ENCODE measurements around the gene CYSTM1. TPM values are rescaled to one million over a fixed set of nuclear protein-coding genes. Genes with fewer than 3 reads are reported as not detected.

The CYSTM1 gene
- total RNA-seq, 1 donor from 2014 or later, result 8.8 TPM

GRCh38 chr5:140259500-140259899 is 84.5 kb downstream of the CYSTM1 start:
- DNase-seq, result no peak

- no peak for DNase-seq
These were observed 85.2 kb downstream of the CYSTM1 start for GRCh38 chr5:140260089-140260656.

DNA sequence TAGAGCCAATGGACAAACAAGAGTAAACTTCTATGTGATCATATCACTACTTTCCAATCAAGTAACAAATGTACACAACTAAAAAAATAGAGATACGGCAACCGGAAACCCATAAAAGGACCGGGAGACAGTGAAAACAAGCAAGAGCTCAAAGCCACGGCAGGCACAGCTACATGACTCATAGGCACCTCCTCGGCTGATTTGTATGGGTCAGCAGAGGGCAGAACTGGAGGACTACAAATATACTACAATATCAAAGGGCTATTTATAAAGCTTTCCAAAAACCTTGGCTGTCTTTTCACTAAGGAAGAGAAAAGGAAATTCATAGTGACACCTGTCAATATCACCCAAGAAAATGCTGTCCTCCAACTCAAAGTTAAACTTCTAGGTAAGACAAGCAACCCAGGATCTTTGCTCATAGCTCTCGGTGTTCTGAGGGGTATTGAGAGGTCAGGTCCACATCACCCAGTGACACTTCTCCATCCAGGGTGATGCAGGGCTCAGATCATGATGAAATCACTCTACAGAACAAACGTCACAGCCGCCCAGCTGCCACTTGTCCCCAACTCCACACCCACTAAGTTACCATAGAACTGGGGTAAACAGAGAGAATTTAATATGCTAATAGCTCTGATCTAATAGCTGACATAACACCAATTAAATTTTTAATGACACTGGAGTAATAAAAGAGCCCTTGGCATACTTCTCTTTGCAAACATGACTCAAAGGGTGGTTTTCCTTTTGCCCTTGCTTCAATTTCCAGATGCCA is 86.6 kb downstream of the CYSTM1 start:
- peak; percentile 95 for DNase-seq

GRCh38 chr5:140262221-140262620 is 87.2 kb downstream of the CYSTM1 start:
- no peak for DNase-seq

DNA sequence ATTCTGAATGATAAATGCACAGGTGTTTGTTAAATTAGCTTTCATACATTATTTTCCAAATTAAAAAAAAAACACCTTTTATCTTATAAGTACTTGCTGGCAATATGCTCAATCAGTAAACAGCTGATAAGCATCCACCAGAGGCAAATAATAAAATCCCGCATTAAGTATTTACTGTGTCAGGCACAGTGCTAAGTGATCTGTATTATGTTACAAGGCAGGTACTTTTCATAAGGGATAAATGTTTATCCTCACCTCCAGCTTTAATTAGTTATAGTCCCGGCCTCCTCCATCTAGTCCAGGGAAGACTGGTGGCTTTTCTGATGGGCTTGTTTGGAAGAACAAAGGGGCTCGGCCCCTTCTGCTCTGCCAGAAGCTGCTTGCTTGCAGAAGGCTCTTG is 87.9 kb downstream of the CYSTM1 start:
- no peak for DNase-seq

DNA sequence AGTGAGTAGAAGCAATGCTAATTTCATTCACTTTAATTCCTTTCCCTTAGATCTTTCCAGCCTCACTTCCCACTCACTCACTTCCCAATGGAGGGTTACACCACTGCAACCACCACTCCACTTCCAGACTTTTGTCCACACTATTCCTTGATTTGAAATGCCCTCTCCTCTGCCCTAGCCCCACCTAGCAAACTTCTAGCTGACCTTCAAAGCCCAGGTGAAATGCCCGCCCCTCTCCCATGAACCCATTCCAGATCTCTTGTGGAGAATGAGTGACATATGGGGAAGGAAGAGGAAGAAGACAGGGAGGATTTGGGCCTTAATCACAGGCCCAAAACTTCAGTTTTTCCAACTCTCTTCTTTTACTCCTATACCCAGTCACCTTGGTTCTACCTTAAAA is 90.9 kb downstream of the CYSTM1 start:
- no peak for DNase-seq

DNA sequence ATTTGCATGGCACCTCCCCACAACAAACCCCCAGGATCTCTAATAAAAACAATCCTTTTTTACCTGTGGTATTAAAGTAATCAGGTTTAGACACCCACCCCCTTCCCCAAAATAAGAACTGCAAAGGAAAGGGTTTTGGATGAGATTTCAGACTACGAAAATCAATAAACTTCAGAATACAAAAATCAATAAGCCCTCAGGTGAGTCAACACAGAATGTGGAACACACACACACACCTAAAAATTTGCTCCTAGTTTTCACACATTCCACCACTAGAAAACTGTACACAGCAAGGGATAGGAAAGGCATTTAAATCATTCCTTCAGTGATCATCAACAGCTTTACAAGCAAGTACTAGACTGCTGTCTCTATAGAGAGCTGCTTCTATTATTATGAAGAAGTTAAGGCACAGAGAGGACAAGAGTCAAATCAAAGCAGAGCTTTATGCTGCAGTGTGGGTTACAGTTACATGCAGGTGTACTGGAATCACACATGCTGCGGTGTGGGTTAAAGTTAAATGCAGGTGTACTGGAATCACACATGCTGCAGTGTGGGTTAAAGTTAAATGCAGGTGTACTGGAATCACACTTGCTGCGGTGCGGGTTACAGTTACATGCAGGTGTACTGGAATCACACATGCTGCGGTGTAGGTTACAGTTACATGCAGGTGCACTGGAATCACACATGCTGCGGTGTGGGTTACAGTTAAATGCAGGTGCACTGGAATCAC is 91.6 kb downstream of the CYSTM1 start:
- DNase-seq, result no peak

- DNase-seq, result no peak
These were observed 92.2 kb downstream of the CYSTM1 start for GRCh38 chr5:140267201-140267540.

- DNase-seq, result peak; percentile 87
These were observed 92.6 kb downstream of the CYSTM1 start for GRCh38 chr5:140267559-140268018.

DNA sequence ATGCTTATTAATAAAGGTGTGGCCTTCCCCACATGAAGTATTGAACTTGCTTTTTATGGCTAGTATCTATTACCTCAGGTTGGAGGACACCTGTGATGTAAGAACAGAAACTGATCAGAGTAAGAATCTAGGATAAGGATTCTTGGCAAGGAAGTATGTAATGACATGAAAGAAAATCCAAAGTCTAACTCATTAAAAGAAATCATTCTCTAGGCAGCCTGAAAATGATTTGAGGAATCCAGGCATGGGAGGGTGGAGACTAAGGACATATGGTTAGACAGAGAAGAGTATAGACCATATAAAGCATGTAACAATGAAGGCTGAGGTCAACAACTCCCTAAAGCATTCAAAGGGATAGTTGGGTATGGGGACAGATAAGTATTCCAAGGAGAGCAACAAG is 95.0 kb downstream of the CYSTM1 start:
- no peak for DNase-seq

GRCh38 chr5:140273401-140273877 is 98.5 kb downstream of the CYSTM1 start:
- DNase-seq, result no peak

- DNase-seq, result no peak
These were observed 100.8 kb downstream of the CYSTM1 start for GRCh38 chr5:140275837-140276236.

DNA sequence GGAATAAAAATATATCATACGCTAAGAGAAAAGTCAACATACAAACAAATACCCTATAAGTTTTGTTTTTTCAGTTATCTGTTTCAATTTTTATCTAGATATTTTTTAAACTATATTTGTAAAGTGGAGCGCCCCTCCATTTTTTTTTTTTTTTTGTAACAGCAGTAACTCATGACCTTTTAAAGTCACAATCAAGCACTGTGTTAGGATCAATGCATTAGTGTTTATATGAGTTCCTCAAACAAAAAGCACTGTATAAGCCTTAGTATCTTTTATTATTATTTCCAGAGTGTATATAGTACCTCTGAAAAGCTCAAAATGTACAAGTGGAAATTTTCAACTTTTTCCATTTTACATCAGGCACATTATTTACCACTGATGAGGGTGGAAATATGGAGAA is 107.3 kb downstream of the CYSTM1 start:
- DNase-seq, result no peak

GRCh38 chr5:140284013-140284412 is 109.0 kb downstream of the CYSTM1 start:
- DNase-seq, result no peak

GRCh38 chr5:140286424-140286823 is 111.4 kb downstream of the CYSTM1 start:
- no peak for DNase-seq

GRCh38 chr5:140287801-140288521 is 113.0 kb downstream of the CYSTM1 start:
- DNase-seq, result no peak

- peak; percentile 66 for DNase-seq
These were observed 117.4 kb downstream of the CYSTM1 start for GRCh38 chr5:140292212-140293036.

Other genes starting within 250 kb of the CYSTM1 start
- gene NRG2, start 131.9 kb upstream of the CYSTM1 start, total RNA-seq, result 0.51 TPM in 2 replicates
- gene PURA, start 61.1 kb upstream of the CYSTM1 start, total RNA-seq, result 7.8 and 8.7 TPM in 2 replicates
- gene IGIP, start 49.3 kb upstream of the CYSTM1 start, total RNA-seq, result 5.0 and 5.8 TPM in 2 replicates
- gene PFDN1, start 127.9 kb downstream of the CYSTM1 start, total RNA-seq, result 72.7 and 99.9 TPM in 2 replicates
- 30.6 and 33.4 TPM in 2 replicates for gene HBEGF, start 171.4 kb downstream of the CYSTM1 start, total RNA-seq
- not detected in 2 replicates for gene SLC4A9, start 185.0 kb downstream of the CYSTM1 start, total RNA-seq
- gene ANKHD1, start 226.6 kb downstream of the CYSTM1 start, total RNA-seq, result 70.1 and 80.0 TPM in 2 replicates